Stomach (tissue), 4 donors: ENCODE results near the gene ACSL3.

Experiments used
- CTCF ChIP-seq, 7 experiments: fragments of 450-650 bp in 4 of 7; fragments of 200-600 bp in 3 of 7; sonication (generic) in 3 of 7; IDR thresholded peaks; one replicate each; pipeline ENCODE4 v1.5.1; 2016 to 2019; ENCODE audit warnings: antibody characterized with exemption in 7 of 7, control low read depth in 2 of 7, mild to moderate bottlenecking in 1 of 7
- EP300 ChIP-seq: sonication (generic); formaldehyde crosslinking; IDR thresholded peaks from one replicate; pipeline ENCODE4 v1.6.1; 2017; ENCODE audit warnings: antibody characterized with exemption

- TF ChIP-seq CTCF (IDR thresholded peaks at IDR 0.05) (no peak), EP300 (no peak)
These were observed 23.4 kb downstream of the ACSL3 start for GRCh38 chr2:222884114-222884771.
